ES-I3 (cell line): ENCODE measurements around the gene ZFP42.
"Not testable (repeated sequence)": the region's sequence is repeated elsewhere in the genome, so short reads cannot be mapped to it uniquely, and the experiment has no call there.

Experiments
- H3K36me3 ChIP-seq: 2 replicates; pipeline ENCODE4 v1.6.1; 2013; ENCODE audit warnings: mild to moderate bottlenecking, low read length, control low read depth, moderate library complexity; ENCODE audit not compliant: insufficient read depth
- H3K4me1 ChIP-seq: 2 replicates; pipeline ENCODE4 v1.6.1; 2013; ENCODE audit warnings: mild to moderate bottlenecking, control low read depth, low read length; ENCODE audit not compliant: insufficient read depth
- H3K9ac ChIP-seq: 2 replicates; pipeline ENCODE4 v1.6.1; 2013; ENCODE audit warnings: low read depth, mild to moderate bottlenecking, low read length, moderate library complexity
- H3K9me3 ChIP-seq: 2 replicates; pipeline ENCODE4 v1.6.1; 2013; ENCODE audit warnings: mild to moderate bottlenecking, low read length, moderate library complexity; ENCODE audit not compliant: control insufficient read depth, insufficient read depth

Gene ZFP42

GRCh38 chr4:188032583-188032982, 37.0 kb downstream of the ZFP42 start:
- Histone ChIP-seq H3K9ac (peak overlapping the region; percentile 43), H3K9me3 (no peaks in the 10 kb centered on the region), H3K4me1 (peaks cover 13% of the 10 kb centered on the region), H3K36me3 (no peaks in the 10 kb centered on the region)

- Histone ChIP-seq H3K9me3 (no peaks in the 10 kb centered on the region), H3K36me3 (no peaks in the 10 kb centered on the region), H3K4me1 (peaks cover 8% of the 10 kb centered on the region; the same call in 1 of the 2 replicates), H3K9ac (no peak overlapping the region)
Observed at GRCh38 chr4:188037003-188037713, 41.6 kb downstream of the ZFP42 start.

GRCh38 chr4:188041721-188042120, 46.1 kb downstream of the ZFP42 start:
- Histone ChIP-seq H3K9me3 (no peaks in the 10 kb centered on the region), H3K4me1 (0 out of 2 replicates have a peak, but pooled peaks cover 3% of the 10 kb centered on the region), H3K36me3 (no peaks in the 10 kb centered on the region), H3K9ac (peak overlapping the region; percentile 4; the same call in 1 of the 2 replicates)

DNA sequence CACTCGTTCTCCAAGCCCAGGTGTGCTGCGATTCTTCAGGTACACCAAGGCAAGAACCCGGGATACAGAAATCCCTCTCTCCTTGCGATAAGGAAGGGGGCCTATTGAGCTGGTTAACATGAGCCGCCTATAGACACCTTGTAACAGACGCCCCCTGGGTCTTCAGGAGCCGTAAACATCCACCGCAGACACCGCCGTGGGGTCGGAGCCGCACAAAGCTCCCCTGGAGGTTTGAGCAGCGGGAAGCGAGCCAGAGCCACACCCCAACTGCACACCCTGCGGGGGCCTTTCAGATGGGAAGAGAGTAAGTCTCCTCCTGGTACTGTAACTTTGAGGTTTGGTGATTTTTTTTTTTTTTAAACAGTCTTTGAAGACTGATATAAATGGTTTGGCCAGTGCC, 46.6 kb downstream of the ZFP42 start:
- Histone ChIP-seq H3K36me3 (no peaks in the 10 kb centered on the region), H3K4me1 (0 out of 2 replicates have a peak, but pooled peaks cover 3% of the 10 kb centered on the region), H3K9me3 (no peaks in the 10 kb centered on the region), H3K9ac (peak overlapping the region; percentile 4; the same call in 1 of the 2 replicates)

DNA sequence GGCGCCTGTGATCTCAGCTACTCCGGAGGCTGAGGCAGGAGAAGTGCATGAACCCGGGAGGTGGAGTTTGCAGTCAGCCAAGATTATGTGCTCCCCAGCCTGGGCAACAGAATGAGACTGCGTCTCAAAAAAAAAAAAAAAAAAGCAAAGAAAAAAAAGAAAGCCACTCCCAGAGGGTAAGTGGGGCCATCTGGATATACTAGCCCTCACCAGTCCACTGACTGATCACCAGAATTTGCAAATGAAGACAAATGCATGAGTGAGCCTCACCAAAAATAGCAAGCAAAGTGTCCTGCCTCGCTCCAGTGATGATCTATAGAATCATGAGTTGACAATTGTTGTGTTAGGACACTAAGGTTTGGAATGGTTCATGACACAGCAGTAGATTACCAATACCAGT, 47.6 kb downstream of the ZFP42 start:
- Histone ChIP-seq H3K36me3 (no peaks in the 10 kb centered on the region), H3K9ac (no peak overlapping the region), H3K9me3 (no peaks in the 10 kb centered on the region), H3K4me1 (0 out of 2 replicates have a peak, but pooled peaks cover 3% of the 10 kb centered on the region)

DNA sequence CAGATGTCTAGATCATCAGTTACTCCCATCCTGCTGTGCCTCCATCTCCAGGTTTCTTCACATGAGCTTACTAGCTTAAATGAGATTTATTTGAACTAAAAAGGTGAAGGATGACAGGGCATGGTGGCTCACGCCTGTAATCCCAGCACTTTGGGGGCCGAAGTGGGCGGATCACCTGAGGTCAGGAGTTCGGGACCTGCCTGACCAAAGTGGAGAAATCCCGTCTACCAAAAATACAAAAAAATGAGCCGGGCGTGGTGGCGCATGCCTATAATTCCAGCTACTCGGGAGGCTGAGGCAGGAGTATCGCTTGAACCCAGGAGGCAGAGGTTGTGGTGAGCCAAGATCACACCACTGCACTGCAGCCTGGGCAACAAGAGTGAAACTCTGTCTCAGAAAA, 49.9 kb downstream of the ZFP42 start:
- not testable (repeated sequence) for H3K9ac ChIP-seq, H3K9me3 ChIP-seq, H3K36me3 ChIP-seq, H3K4me1 ChIP-seq

- H3K9ac ChIP-seq, result no peak overlapping the region
- H3K36me3 ChIP-seq, result no peaks in the 10 kb centered on the region
- H3K4me1 ChIP-seq, result no peaks in the 10 kb centered on the region
- no peaks in the 10 kb centered on the region for H3K9me3 ChIP-seq
Observed at GRCh38 chr4:188046657-188047056, 51.1 kb downstream of the ZFP42 start.

DNA sequence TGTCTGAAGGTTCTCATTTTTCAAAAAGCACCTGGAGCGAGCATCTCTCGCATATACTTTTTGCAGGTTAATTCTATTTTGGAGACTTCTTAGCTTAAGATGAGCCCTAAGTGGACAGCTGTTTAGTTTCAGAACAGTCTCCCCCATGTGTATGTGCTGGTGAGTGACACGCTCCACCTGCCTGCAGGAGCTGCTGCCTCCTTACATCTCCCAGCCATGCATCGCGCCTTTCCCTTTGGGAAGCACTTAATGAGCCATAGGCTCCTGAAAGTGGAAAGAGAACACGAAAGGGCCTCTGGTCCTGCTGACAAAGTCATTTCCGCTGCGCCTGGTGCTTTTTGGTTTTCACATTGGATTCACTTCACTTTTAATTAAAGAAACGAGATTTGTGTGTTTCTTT, 57.7 kb downstream of the ZFP42 start:
- Histone ChIP-seq H3K36me3 (no peaks in the 10 kb centered on the region), H3K4me1 (no peaks in the 10 kb centered on the region), H3K9me3 (no peaks in the 10 kb centered on the region), H3K9ac (no peak overlapping the region)
